Chondrocyte (in vitro differentiated cells): Measurements from ENCODE around the gene COL3A1. TPM values are rescaled to one million over a fixed set of nuclear protein-coding genes. Genes with fewer than 3 reads are reported as not detected.

ENCODE experiments used
- DNase-seq: peaks from one replicate; pipeline ENCODE4 v3.0.0; 2021; ENCODE audit warnings: mixed read lengths, low spot score
- H3K27ac Mint-ChIP-seq: one replicate; pipeline ENCODE4 v1.8.0; 2021; ENCODE audit warnings: mild to moderate bottlenecking, moderate library complexity, mixed read lengths; ENCODE audit not compliant: unreplicated experiment
- H3K27me3 Mint-ChIP-seq: 2 replicates; pipeline ENCODE4 v1.8.0; 2021; ENCODE audit warnings: low read depth, mixed read lengths
- H3K36me3 Mint-ChIP-seq: 2 replicates; pipeline ENCODE4 v1.8.0; 2021; ENCODE audit warnings: low read depth, mixed read lengths
- H3K4me1 Mint-ChIP-seq: 2 replicates; pipeline ENCODE4 v1.8.0; 2021; ENCODE audit warnings: low read depth, mild to moderate bottlenecking, mixed read lengths
- H3K4me3 Mint-ChIP-seq: one replicate; pipeline ENCODE4 v1.8.0; 2021; ENCODE audit warnings: mild to moderate bottlenecking, moderate library complexity, mixed read lengths; ENCODE audit not compliant: unreplicated experiment
- H3K9me3 Mint-ChIP-seq: 2 replicates; pipeline ENCODE4 v1.8.0; 2021; ENCODE audit warnings: low read depth, mixed read lengths
- total RNA-seq: library from RNA; stranded (reverse); gene quantifications from 3 replicates; pipeline ENCODE4 v1.2.1, GENCODE V29; 2021
- TF ChIP-seq, protein P1 (sequence below): fragments of 200-600 bp; sonication (generic); IDR thresholded peaks from 2 replicates; pipeline ENCODE4 v1.5.0; 2021; ENCODE audit warnings: antibody characterized with exemption, mild to moderate bottlenecking, moderate library complexity

The COL3A1 gene
- total RNA-seq, 1 donor from 2014 or later = 8,099 TPM

DNA sequence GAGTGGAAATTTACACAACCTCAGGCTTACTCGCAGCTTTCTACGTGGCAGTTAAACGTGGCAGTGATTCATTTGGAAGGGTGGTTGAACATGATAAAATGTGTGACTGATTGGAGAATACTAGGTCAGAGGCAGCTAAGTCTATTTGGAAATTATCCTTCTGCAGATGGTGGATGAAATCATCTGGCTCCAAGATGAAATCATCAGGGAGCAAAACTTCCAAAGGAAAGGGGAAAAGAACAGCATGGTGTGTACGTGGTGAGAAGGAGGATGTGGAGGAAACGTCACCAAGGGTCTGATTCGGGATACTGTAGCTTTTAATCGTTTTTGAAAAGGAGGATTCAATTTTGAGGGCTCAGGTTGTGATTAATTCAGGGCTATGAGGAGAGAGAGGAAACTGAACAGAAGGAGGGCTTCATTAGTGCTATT, 47.9 kb downstream of the COL3A1 start:
- DNase-seq = no peak
- peaks cover 7% of the 10 kb centered on the region for H3K9me3 Mint-ChIP-seq
- H3K36me3 Mint-ChIP-seq = peaks cover 19% of the 10 kb centered on the region
- TF ChIP-seq, protein P1, sequence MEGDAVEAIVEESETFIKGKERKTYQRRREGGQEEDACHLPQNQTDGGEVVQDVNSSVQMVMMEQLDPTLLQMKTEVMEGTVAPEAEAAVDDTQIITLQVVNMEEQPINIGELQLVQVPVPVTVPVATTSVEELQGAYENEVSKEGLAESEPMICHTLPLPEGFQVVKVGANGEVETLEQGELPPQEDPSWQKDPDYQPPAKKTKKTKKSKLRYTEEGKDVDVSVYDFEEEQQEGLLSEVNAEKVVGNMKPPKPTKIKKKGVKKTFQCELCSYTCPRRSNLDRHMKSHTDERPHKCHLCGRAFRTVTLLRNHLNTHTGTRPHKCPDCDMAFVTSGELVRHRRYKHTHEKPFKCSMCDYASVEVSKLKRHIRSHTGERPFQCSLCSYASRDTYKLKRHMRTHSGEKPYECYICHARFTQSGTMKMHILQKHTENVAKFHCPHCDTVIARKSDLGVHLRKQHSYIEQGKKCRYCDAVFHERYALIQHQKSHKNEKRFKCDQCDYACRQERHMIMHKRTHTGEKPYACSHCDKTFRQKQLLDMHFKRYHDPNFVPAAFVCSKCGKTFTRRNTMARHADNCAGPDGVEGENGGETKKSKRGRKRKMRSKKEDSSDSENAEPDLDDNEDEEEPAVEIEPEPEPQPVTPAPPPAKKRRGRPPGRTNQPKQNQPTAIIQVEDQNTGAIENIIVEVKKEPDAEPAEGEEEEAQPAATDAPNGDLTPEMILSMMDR = no peak
- peak overlapping the region; percentile 96 for H3K27ac Mint-ChIP-seq
- H3K4me1 Mint-ChIP-seq = peaks cover 77% of the 10 kb centered on the region
- no peaks in the 10 kb centered on the region for H3K27me3 Mint-ChIP-seq
- H3K4me3 Mint-ChIP-seq = no peak overlapping the region

- H3K36me3 Mint-ChIP-seq = peaks cover 19% of the 10 kb centered on the region
- TF ChIP-seq, protein P1 = no peak
- peaks cover 7% of the 10 kb centered on the region for H3K9me3 Mint-ChIP-seq
- H3K4me3 Mint-ChIP-seq = no peak overlapping the region
- no peak for DNase-seq
- H3K4me1 Mint-ChIP-seq = peaks cover 73% of the 10 kb centered on the region
- H3K27me3 Mint-ChIP-seq = no peaks in the 10 kb centered on the region
- H3K27ac Mint-ChIP-seq = peak overlapping the region; percentile 96
Measured at GRCh38 chr2:189022492-189022891, 48.3 kb downstream of the COL3A1 start.

- TF ChIP-seq, protein P1 = peak; percentile 78
- Mint-ChIP-seq H3K27ac (peak overlapping the region; percentile 74), H3K4me3 (no peak overlapping the region), H3K4me1 (peaks cover 49% of the 10 kb centered on the region), H3K27me3 (no peaks in the 10 kb centered on the region), H3K36me3 (peaks cover 19% of the 10 kb centered on the region), H3K9me3 (peaks cover 7% of the 10 kb centered on the region)
- no peak for DNase-seq
Measured at GRCh38 chr2:189024901-189025618, 50.9 kb downstream of the COL3A1 start.

- no peaks in the 10 kb centered on the region for H3K9me3 Mint-ChIP-seq
- H3K4me3 Mint-ChIP-seq = no peak overlapping the region
- TF ChIP-seq, protein P1 = no peak
- H3K36me3 Mint-ChIP-seq = peaks cover 61% of the 10 kb centered on the region
- H3K27me3 Mint-ChIP-seq = no peaks in the 10 kb centered on the region
- peaks cover 39% of the 10 kb centered on the region for H3K4me1 Mint-ChIP-seq
- peak overlapping the region; percentile 68 for H3K27ac Mint-ChIP-seq
- no peak for DNase-seq
Measured at GRCh38 chr2:189037518-189037917, 63.3 kb downstream of the COL3A1 start.

DNA sequence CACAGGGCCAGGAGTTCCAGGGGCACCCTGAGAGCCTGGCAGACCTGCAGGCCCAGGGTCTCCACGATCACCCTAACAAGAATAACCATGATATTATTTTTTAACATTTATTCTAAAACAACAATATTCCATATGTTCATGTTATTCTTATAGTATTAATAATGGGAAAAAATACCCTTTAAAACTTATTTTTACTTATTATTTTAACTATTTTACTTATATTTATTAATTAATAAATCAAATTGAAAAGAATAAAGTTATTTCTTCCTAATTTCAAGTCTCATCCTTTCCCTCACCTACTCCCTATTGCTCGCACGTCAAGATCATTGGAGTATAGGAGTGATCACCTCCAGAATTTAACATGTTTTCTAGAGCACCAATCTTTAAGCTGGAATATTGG, 71.7 kb downstream of the COL3A1 start:
- peaks cover 54% of the 10 kb centered on the region for H3K36me3 Mint-ChIP-seq
- no peak overlapping the region for H3K4me3 Mint-ChIP-seq
- H3K27ac Mint-ChIP-seq = peak overlapping the region; percentile 32
- peaks cover 3% of the 10 kb centered on the region for H3K9me3 Mint-ChIP-seq
- DNase-seq = no peak
- H3K27me3 Mint-ChIP-seq = no peaks in the 10 kb centered on the region
- TF ChIP-seq, protein P1 = no peak
- H3K4me1 Mint-ChIP-seq = peaks cover 53% of the 10 kb centered on the region
